Measurements from ENCODE around the gene EPG5.

EPG5 gene

GRCh38 chr18:45910405-45911023 is 56.6 kb downstream of the EPG5 start:
- POLR2A ChIA-PET (ENCODE audit: low non-redundant PET) = no interaction called here
- DNase-seq (ENCODE audit: low spot score) = peak; percentile 21
- TF ChIP-seq CTCF (conservative IDR thresholded peaks at IDR 0.05; ENCODE audit: low read depth) = peak; percentile 76
- CTCF ChIA-PET = interaction anchor here (0.6 kb wide), 2 partner anchors 95 to 173 kb away, joined by 4 to 5 read pairs; no protein-coding TSS in a partner anchor
- no peak overlapping the region for H3K27ac ChIP-seq

- POLR2A ChIA-PET (ENCODE audit: low non-redundant PET) = no interaction called here
- no peak for DNase-seq (ENCODE audit: low spot score)
- TF ChIP-seq CTCF (conservative IDR thresholded peaks at IDR 0.05; ENCODE audit: low read depth) = no peak
- CTCF ChIA-PET = no interaction called here
- H3K27ac ChIP-seq = no peak overlapping the region
These were observed 65.4 kb downstream of the EPG5 start for GRCh38 chr18:45901654-45902210.

GRCh38 chr18:45900623-45901022 is 66.5 kb downstream of the EPG5 start:
- ChIA-PET POLR2A (ENCODE audit: low non-redundant PET) (no interaction called here), CTCF (no interaction called here)
- TF ChIP-seq CTCF (conservative IDR thresholded peaks at IDR 0.05; ENCODE audit: low read depth) = no peak
- no peak for DNase-seq (ENCODE audit: low spot score)
- no peak overlapping the region for H3K27ac ChIP-seq

GRCh38 chr18:45896991-45897390 is 70.1 kb downstream of the EPG5 start:
- no peak for TF ChIP-seq CTCF (conservative IDR thresholded peaks at IDR 0.05; ENCODE audit: low read depth)
- H3K27ac ChIP-seq = no peak overlapping the region
- POLR2A ChIA-PET (ENCODE audit: low non-redundant PET) = no interaction called here
- DNase-seq (ENCODE audit: low spot score) = no peak
- CTCF ChIA-PET = interaction anchor here (0.8 kb wide), 1 partner anchor 174 kb away, joined by 3 read pairs; no protein-coding TSS in a partner anchor

GRCh38 chr18:45896452-45896851 is 70.7 kb downstream of the EPG5 start:
- no peak overlapping the region for H3K27ac ChIP-seq
- DNase-seq (ENCODE audit: low spot score) = no peak
- no peak for TF ChIP-seq CTCF (conservative IDR thresholded peaks at IDR 0.05; ENCODE audit: low read depth)
- ChIA-PET CTCF (interaction anchor here (0.8 kb wide), 1 partner anchor 174 kb away, joined by 3 read pairs; no protein-coding TSS in a partner anchor), POLR2A (ENCODE audit: low non-redundant PET) (no interaction called here)

- ChIA-PET POLR2A (ENCODE audit: low non-redundant PET) (no interaction called here), CTCF (interaction anchor here (0.5 to 0.6 kb wide), 2 partner anchors 18 to 67 kb away, joined by 3 to 5 read pairs; no protein-coding TSS in a partner anchor)
- H3K27ac ChIP-seq = no peak overlapping the region
- TF ChIP-seq CTCF (conservative IDR thresholded peaks at IDR 0.05; ENCODE audit: low read depth) = no peak
- DNase-seq (ENCODE audit: low spot score) = no peak
These were observed 71.8 kb downstream of the EPG5 start for GRCh38 chr18:45895339-45895738.

Measured in RWPE1 (cell line).